WTC11 (cell line): ENCODE data around the gene NIN. TPM values are rescaled to one million over a fixed set of nuclear protein-coding genes. Genes with fewer than 3 reads are reported as not detected.
"Not testable (repeated sequence)": the region's sequence is repeated elsewhere in the genome, so short reads cannot be mapped to it uniquely, and the experiment has no call there.

Source experiments
- ATAC-seq: fragments of 200-7000 bp; cut with Tn5 transposase; 2 replicates; pipeline ENCODE4 v1.10.0; 2021; ENCODE audit warnings: mild to moderate bottlenecking, moderate library complexity
- CTCF ChIA-PET: fragments of 300-600 bp; sonication (Branson Sonifier 250); formaldehyde crosslinking; loops from one replicate; lab custom pipeline; 2021; ENCODE audit warnings: antibody characterized with exemption; lab: Charles Lee
- POLR2A ChIA-PET: fragments of 350-600 bp; sonication (Branson Sonifier 250); formaldehyde crosslinking; loops from one replicate; lab custom pipeline; 2021; ENCODE audit warnings: antibody characterized with exemption; lab: Charles Lee
- DNase-seq: peaks from one replicate; pipeline ENCODE4 v3.0.0; 2021; ENCODE audit warnings: low spot score
- H3K27ac Mint-ChIP-seq: 2 replicates; pipeline ENCODE4 v1.8.0; 2021; ENCODE audit warnings: mixed read lengths
- H3K27me3 Mint-ChIP-seq: 2 replicates; pipeline ENCODE4 v1.8.0; 2021; ENCODE audit warnings: low read depth, mild to moderate bottlenecking, moderate library complexity, mixed read lengths
- H3K36me3 Mint-ChIP-seq: 2 replicates; pipeline ENCODE4 v1.8.0; 2021; ENCODE audit warnings: mixed read lengths
- H3K4me1 Mint-ChIP-seq: 2 replicates; pipeline ENCODE4 v1.8.0; 2022; ENCODE audit warnings: mixed read lengths
- H3K4me3 Mint-ChIP-seq: 2 replicates; pipeline ENCODE4 v1.8.0; 2021; ENCODE audit warnings: mild to moderate bottlenecking, moderate library complexity, mixed read lengths
- H3K9me3 Mint-ChIP-seq: 2 replicates; pipeline ENCODE4 v1.8.0; 2021; ENCODE audit warnings: mixed read lengths
- ATF1 ChIP-seq: sonication (generic); formaldehyde crosslinking; IDR thresholded peaks from 2 replicates; pipeline ENCODE4 v1.8.1; 2023; ENCODE audit warnings: mild to moderate bottlenecking, moderate library complexity, missing genetic modification reagents
- CBFB ChIP-seq: sonication (generic); formaldehyde crosslinking; IDR thresholded peaks from 2 replicates; pipeline ENCODE4 v1.8.1; 2022; ENCODE audit warnings: mild to moderate bottlenecking, low read depth, missing genetic modification reagents
- EMX1 ChIP-seq: fragments of 250-450 bp; sonication (Bioruptor Pico); IDR thresholded peaks from 2 replicates; pipeline ENCODE4 v1.8.0; 2021; ENCODE audit warnings: mild to moderate bottlenecking
- FOXP1 ChIP-seq: sonication (generic); formaldehyde crosslinking; IDR thresholded peaks from 2 replicates; pipeline ENCODE4 v1.8.0; 2022; ENCODE audit warnings: missing genetic modification reagents, mild to moderate bottlenecking, moderate library complexity, borderline replicate concordance
- NR3C1 ChIP-seq: sonication (generic); formaldehyde crosslinking; conservative IDR thresholded peaks from 2 replicates; pipeline ENCODE4 v1.8.1; 2023; ENCODE audit warnings: low read depth, mild to moderate bottlenecking, missing genetic modification reagents
- SMAD4 ChIP-seq: sonication (generic); formaldehyde crosslinking; IDR thresholded peaks from 2 replicates; pipeline ENCODE4 v1.8.0; 2022; ENCODE audit warnings: mild to moderate bottlenecking, missing genetic modification reagents
- TEAD1 ChIP-seq: sonication (generic); formaldehyde crosslinking; IDR thresholded peaks from 2 replicates; pipeline ENCODE4 v1.8.0; 2022; ENCODE audit warnings: mild to moderate bottlenecking, missing genetic modification reagents
- TP53 ChIP-seq: sonication (generic); formaldehyde crosslinking; IDR thresholded peaks from 2 replicates; pipeline ENCODE4 v1.8.1; 2023; ENCODE audit warnings: mild to moderate bottlenecking, missing genetic modification reagents
- ZNF121 ChIP-seq: sonication (generic); formaldehyde crosslinking; IDR thresholded peaks from 2 replicates; pipeline ENCODE4 v1.8.0; 2023; ENCODE audit warnings: missing genetic modification reagents
- ZNF138 ChIP-seq: sonication (generic); formaldehyde crosslinking; conservative IDR thresholded peaks from 2 replicates; pipeline ENCODE4 v1.8.1; 2022; ENCODE audit warnings: mild to moderate bottlenecking, moderate library complexity, missing genetic modification reagents
- ZNF671 ChIP-seq: fragments of 250-450 bp; sonication (Bioruptor Pico); IDR thresholded peaks from 2 replicates; pipeline ENCODE4 v1.8.0; 2021; ENCODE audit warnings: mild to moderate bottlenecking
- total RNA-seq: library from RNA; stranded (reverse); gene quantifications from 3 replicates; pipeline ENCODE4 v1.2.3, GENCODE V29; 2021
- TF ChIP-seq, protein P1 (sequence below): fragments of 250-450 bp; sonication (Bioruptor Pico); IDR thresholded peaks from 2 replicates; pipeline ENCODE4 v2.1.2; 2022; ENCODE audit warnings: mild to moderate bottlenecking, moderate library complexity
- TF ChIP-seq, protein P2 (sequence below): sonication (generic); formaldehyde crosslinking; IDR thresholded peaks from 2 replicates; pipeline ENCODE4 v1.8.1; 2023; ENCODE audit warnings: mild to moderate bottlenecking, moderate library complexity, missing genetic modification reagents
- TF ChIP-seq, protein P3 (sequence below): sonication (generic); formaldehyde crosslinking; IDR thresholded peaks from 2 replicates; pipeline ENCODE4 v1.8.1; 2022; ENCODE audit warnings: low read depth, mild to moderate bottlenecking, moderate library complexity, missing genetic modification reagents, borderline replicate concordance
- TF ChIP-seq, protein P4 (sequence below): sonication (generic); formaldehyde crosslinking; conservative IDR thresholded peaks from 2 replicates; pipeline ENCODE4 v1.8.1; 2022; ENCODE audit warnings: mild to moderate bottlenecking, missing genetic modification reagents
- TF ChIP-seq, protein P5 (sequence below): sonication (generic); formaldehyde crosslinking; IDR thresholded peaks from 2 replicates; pipeline ENCODE4 v1.8.1; 2023; ENCODE audit warnings: mild to moderate bottlenecking, missing genetic modification reagents, moderate library complexity
- TF ChIP-seq, protein P6 (sequence below): sonication (generic); formaldehyde crosslinking; IDR thresholded peaks from 2 replicates; pipeline ENCODE4 v1.8.1; 2023; ENCODE audit warnings: mild to moderate bottlenecking, missing genetic modification reagents, borderline replicate concordance
- TF ChIP-seq, protein P7 (sequence below): sonication (generic); formaldehyde crosslinking; IDR thresholded peaks from 2 replicates; pipeline ENCODE4 v1.8.0; 2023; ENCODE audit warnings: missing genetic modification reagents
- TF ChIP-seq, protein P8 (sequence below): sonication (generic); formaldehyde crosslinking; IDR thresholded peaks from 2 replicates; pipeline ENCODE4 v1.8.0; 2022; ENCODE audit warnings: missing genetic modification reagents

NIN gene
- total RNA-seq, 1 experiment from 2014 or later, result 23.8 TPM

DNA sequence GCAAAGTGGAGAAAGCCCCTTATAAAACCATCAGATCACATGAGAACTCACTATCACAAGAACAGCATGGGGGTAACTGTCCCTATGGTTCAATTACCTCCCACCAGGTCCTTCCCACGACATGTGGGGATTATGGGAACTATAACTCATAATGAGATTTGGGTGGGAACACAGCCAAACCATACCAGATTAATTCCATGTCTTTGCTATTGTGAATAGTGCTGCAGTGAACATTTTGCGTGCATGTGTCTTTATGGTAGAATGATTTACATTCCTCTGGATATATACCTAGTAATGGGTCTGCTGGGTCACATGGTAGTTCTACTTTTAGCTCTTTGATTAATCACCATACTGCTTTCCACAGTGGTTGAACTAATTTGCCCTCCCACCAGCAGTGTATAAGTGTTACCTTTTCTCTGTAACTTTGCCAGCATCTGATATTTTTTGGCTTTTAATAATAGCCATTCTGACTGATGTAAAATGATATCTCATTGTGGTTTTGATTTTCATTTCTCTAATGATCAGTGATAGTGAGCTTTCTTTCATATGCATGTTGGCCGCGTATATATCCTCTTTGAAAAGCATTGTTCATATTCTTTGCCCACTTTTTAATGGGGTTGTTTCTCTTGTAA lies 133.2 kb downstream of the NIN start:
- H3K27ac Mint-ChIP-seq, result no peak overlapping the region
- TF ChIP-seq TP53 (CRISPR knock-in tag), result no peak
- no peak for TF ChIP-seq EMX1 (CRISPR knock-in tag)
- no peak for TF ChIP-seq SMAD4 (CRISPR knock-in tag)
- TF ChIP-seq, protein P1, sequence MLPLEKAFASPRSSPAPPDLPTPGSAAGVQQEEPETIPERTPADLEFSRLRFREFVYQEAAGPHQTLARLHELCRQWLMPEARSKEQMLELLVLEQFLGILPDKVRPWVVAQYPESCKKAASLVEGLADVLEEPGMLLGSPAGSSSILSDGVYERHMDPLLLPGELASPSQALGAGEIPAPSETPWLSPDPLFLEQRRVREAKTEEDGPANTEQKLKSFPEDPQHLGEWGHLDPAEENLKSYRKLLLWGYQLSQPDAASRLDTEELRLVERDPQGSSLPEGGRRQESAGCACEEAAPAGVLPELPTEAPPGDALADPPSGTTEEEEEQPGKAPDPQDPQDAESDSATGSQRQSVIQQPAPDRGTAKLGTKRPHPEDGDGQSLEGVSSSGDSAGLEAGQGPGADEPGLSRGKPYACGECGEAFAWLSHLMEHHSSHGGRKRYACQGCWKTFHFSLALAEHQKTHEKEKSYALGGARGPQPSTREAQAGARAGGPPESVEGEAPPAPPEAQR (CRISPR knock-in tag), result no peak
- TF ChIP-seq, protein P2, sequence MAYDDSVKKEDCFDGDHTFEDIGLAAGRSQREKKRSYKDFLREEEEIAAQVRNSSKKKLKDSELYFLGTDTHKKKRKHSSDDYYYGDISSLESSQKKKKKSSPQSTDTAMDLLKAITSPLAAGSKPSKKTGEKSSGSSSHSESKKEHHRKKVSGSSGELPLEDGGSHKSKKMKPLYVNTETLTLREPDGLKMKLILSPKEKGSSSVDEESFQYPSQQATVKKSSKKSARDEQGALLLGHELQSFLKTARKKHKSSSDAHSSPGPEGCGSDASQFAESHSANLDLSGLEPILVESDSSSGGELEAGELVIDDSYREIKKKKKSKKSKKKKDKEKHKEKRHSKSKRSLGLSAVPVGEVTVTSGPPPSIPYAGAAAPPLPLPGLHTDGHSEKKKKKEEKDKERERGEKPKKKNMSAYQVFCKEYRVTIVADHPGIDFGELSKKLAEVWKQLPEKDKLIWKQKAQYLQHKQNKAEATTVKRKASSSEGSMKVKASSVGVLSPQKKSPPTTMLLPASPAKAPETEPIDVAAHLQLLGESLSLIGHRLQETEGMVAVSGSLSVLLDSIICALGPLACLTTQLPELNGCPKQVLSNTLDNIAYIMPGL, result no peak
- TF ChIP-seq, protein P3, sequence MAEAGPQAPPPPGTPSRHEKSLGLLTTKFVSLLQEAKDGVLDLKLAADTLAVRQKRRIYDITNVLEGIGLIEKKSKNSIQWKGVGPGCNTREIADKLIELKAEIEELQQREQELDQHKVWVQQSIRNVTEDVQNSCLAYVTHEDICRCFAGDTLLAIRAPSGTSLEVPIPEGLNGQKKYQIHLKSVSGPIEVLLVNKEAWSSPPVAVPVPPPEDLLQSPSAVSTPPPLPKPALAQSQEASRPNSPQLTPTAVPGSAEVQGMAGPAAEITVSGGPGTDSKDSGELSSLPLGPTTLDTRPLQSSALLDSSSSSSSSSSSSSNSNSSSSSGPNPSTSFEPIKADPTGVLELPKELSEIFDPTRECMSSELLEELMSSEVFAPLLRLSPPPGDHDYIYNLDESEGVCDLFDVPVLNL (CRISPR knock-in tag), result no peak
- TF ChIP-seq, protein P4, sequence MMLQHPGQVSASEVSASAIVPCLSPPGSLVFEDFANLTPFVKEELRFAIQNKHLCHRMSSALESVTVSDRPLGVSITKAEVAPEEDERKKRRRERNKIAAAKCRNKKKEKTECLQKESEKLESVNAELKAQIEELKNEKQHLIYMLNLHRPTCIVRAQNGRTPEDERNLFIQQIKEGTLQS (CRISPR knock-in tag), result no peak
- TF ChIP-seq, protein P5, sequence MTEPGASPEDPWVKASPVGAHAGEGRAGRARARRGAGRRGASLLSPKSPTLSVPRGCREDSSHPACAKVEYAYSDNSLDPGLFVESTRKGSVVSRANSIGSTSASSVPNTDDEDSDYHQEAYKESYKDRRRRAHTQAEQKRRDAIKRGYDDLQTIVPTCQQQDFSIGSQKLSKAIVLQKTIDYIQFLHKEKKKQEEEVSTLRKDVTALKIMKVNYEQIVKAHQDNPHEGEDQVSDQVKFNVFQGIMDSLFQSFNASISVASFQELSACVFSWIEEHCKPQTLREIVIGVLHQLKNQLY (CRISPR knock-in tag), result no peak
- TF ChIP-seq NR3C1, result no peak
- TF ChIP-seq, protein P6, sequence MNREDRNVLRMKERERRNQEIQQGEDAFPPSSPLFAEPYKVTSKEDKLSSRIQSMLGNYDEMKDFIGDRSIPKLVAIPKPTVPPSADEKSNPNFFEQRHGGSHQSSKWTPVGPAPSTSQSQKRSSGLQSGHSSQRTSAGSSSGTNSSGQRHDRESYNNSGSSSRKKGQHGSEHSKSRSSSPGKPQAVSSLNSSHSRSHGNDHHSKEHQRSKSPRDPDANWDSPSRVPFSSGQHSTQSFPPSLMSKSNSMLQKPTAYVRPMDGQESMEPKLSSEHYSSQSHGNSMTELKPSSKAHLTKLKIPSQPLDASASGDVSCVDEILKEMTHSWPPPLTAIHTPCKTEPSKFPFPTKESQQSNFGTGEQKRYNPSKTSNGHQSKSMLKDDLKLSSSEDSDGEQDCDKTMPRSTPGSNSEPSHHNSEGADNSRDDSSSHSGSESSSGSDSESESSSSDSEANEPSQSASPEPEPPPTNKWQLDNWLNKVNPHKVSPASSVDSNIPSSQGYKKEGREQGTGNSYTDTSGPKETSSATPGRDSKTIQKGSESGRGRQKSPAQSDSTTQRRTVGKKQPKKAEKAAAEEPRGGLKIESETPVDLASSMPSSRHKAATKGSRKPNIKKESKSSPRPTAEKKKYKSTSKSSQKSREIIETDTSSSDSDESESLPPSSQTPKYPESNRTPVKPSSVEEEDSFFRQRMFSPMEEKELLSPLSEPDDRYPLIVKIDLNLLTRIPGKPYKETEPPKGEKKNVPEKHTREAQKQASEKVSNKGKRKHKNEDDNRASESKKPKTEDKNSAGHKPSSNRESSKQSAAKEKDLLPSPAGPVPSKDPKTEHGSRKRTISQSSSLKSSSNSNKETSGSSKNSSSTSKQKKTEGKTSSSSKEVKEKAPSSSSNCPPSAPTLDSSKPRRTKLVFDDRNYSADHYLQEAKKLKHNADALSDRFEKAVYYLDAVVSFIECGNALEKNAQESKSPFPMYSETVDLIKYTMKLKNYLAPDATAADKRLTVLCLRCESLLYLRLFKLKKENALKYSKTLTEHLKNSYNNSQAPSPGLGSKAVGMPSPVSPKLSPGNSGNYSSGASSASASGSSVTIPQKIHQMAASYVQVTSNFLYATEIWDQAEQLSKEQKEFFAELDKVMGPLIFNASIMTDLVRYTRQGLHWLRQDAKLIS (CRISPR knock-in tag), result no peak
- no peak for TF ChIP-seq CBFB (CRISPR knock-in tag)
- TF ChIP-seq, protein P7, sequence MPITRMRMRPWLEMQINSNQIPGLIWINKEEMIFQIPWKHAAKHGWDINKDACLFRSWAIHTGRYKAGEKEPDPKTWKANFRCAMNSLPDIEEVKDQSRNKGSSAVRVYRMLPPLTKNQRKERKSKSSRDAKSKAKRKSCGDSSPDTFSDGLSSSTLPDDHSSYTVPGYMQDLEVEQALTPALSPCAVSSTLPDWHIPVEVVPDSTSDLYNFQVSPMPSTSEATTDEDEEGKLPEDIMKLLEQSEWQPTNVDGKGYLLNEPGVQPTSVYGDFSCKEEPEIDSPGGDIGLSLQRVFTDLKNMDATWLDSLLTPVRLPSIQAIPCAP (CRISPR knock-in tag), result no peak
- no peak for TF ChIP-seq FOXP1 (CRISPR knock-in tag)
- TF ChIP-seq ZNF138 (CRISPR knock-in tag), result no peak
- TF ChIP-seq, protein P8, sequence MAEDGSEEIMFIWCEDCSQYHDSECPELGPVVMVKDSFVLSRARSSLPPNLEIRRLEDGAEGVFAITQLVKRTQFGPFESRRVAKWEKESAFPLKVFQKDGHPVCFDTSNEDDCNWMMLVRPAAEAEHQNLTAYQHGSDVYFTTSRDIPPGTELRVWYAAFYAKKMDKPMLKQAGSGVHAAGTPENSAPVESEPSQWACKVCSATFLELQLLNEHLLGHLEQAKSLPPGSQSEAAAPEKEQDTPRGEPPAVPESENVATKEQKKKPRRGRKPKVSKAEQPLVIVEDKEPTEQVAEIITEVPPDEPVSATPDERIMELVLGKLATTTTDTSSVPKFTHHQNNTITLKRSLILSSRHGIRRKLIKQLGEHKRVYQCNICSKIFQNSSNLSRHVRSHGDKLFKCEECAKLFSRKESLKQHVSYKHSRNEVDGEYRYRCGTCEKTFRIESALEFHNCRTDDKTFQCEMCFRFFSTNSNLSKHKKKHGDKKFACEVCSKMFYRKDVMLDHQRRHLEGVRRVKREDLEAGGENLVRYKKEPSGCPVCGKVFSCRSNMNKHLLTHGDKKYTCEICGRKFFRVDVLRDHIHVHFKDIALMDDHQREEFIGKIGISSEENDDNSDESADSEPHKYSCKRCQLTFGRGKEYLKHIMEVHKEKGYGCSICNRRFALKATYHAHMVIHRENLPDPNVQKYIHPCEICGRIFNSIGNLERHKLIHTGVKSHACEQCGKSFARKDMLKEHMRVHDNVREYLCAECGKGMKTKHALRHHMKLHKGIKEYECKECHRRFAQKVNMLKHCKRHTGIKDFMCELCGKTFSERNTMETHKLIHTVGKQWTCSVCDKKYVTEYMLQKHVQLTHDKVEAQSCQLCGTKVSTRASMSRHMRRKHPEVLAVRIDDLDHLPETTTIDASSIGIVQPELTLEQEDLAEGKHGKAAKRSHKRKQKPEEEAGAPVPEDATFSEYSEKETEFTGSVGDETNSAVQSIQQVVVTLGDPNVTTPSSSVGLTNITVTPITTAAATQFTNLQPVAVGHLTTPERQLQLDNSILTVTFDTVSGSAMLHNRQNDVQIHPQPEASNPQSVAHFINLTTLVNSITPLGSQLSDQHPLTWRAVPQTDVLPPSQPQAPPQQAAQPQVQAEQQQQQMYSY (CRISPR knock-in tag), result no peak
- TF ChIP-seq ATF1, result no peak
- TF ChIP-seq ZNF121 (CRISPR knock-in tag), result no peak
- no peak for TF ChIP-seq TEAD1
- no peak for TF ChIP-seq ZNF671 (CRISPR knock-in tag)
- H3K27me3 Mint-ChIP-seq, result peaks cover 9% of the 10 kb centered on the region; the same call in 1 of the 2 replicates
- no peak for ATAC-seq
- H3K36me3 Mint-ChIP-seq, result peaks cover 19% of the 10 kb centered on the region
- ChIA-PET POLR2A (no interaction called here), CTCF (interaction anchor here (0.6 kb wide), 1 partner anchor 17 kb away, joined by 3 read pairs; no protein-coding TSS in a partner anchor)
- H3K9me3 Mint-ChIP-seq, result peaks cover 52% of the 10 kb centered on the region
- no peak for DNase-seq
- H3K4me3 Mint-ChIP-seq, result no peak overlapping the region
- H3K4me1 Mint-ChIP-seq, result no peaks in the 10 kb centered on the region

DNA sequence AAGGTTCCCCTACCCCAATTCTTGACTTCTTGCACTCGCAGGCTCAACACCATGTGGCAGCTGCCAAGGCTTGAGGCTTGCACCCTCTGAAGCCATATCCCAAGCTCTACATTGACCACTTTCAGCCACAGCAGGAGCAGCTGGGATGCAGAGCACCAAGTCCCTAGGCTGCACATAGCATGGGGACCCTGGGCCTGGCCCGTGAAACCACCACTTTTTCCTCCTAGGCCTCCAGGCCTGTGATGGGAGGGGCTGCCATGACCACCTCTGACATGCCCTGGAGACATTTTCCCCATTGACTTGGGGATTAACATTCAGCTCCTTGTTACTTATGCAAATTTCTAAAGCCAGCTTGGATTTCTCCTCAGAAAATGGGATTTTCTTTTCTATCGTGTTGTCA lies 136.7 kb downstream of the NIN start:
- H3K9me3 Mint-ChIP-seq, result peaks cover 39% of the 10 kb centered on the region
- ATAC-seq, H3K27me3 Mint-ChIP-seq, H3K4me3 Mint-ChIP-seq, CTCF ChIA-PET, H3K27ac Mint-ChIP-seq, H3K4me1 Mint-ChIP-seq, DNase-seq: not testable (repeated sequence)
- POLR2A ChIA-PET, result interaction anchor here (0.7 kb wide), 1 partner anchor 136 kb away, joined by 5 read pairs; no protein-coding TSS in a partner anchor
- H3K36me3 Mint-ChIP-seq, result peaks cover 19% of the 10 kb centered on the region
